Tibial nerve (tissue), 4 donors: ENCODE measurements around the gene TMEM132C.

Experiments used
- EP300 ChIP-seq, 2 donors: sonication (generic); formaldehyde crosslinking; IDR thresholded peaks; one replicate each; pipeline ENCODE4 v1.6.1; 2017; ENCODE audit warnings: antibody characterized with exemption in 2 of 2, mild to moderate bottlenecking in 1 of 2
- POLR2A ChIP-seq, 2 donors: fragments of 450-650 bp; IDR thresholded peaks; one replicate each; pipeline ENCODE4 v1.6.1; 2017; ENCODE audit warnings: antibody characterized with exemption in 2 of 2, mild to moderate bottlenecking in 2 of 2, moderate library complexity in 2 of 2
- TF ChIP-seq, protein P1 (sequence below), 5 experiments: fragments of 200-600 bp in 3 of 5; fragments of 450-650 bp in 2 of 5; sonication (generic) in 3 of 5; IDR thresholded peaks; one replicate each; pipeline ENCODE4 v1.5.1; 2016 to 2019; ENCODE audit warnings: antibody characterized with exemption in 5 of 5, mild to moderate bottlenecking in 3 of 5, moderate library complexity in 2 of 5

GRCh38 chr12:128444598-128444997 lies 177.6 kb downstream of the TMEM132C start:
- TF ChIP-seq, protein P1, sequence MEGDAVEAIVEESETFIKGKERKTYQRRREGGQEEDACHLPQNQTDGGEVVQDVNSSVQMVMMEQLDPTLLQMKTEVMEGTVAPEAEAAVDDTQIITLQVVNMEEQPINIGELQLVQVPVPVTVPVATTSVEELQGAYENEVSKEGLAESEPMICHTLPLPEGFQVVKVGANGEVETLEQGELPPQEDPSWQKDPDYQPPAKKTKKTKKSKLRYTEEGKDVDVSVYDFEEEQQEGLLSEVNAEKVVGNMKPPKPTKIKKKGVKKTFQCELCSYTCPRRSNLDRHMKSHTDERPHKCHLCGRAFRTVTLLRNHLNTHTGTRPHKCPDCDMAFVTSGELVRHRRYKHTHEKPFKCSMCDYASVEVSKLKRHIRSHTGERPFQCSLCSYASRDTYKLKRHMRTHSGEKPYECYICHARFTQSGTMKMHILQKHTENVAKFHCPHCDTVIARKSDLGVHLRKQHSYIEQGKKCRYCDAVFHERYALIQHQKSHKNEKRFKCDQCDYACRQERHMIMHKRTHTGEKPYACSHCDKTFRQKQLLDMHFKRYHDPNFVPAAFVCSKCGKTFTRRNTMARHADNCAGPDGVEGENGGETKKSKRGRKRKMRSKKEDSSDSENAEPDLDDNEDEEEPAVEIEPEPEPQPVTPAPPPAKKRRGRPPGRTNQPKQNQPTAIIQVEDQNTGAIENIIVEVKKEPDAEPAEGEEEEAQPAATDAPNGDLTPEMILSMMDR (IDR thresholded peaks at IDR 0.05), result no peak
- TF ChIP-seq POLR2A (IDR thresholded peaks at IDR 0.05), result no peak
- TF ChIP-seq EP300 (IDR thresholded peaks at IDR 0.05), result no peak
